HepG2 (cell line): ENCODE data around the gene NHERF2. TPM values are rescaled to one million over a fixed set of nuclear protein-coding genes. Genes with fewer than 3 reads are reported as not detected.

Experiments used
- CENPBD1 ChIP-seq: sonication (generic); formaldehyde crosslinking; IDR thresholded peaks from 2 replicates; pipeline ENCODE4 v1.8.0; 2022; ENCODE audit warnings: missing genetic modification reagents, low read depth, mild to moderate bottlenecking, borderline replicate concordance
- HNRNPUL1 ChIP-seq: fragments of 200-400 bp; formaldehyde crosslinking; IDR thresholded peaks from 2 replicates; pipeline ENCODE4 v1.6.1; 2017; ENCODE audit warnings: low read depth, mild to moderate bottlenecking, low read length, moderate library complexity
- RFXANK ChIP-seq: IDR thresholded peaks from 2 replicates; pipeline ENCODE4 v1.6.1; 2016
- ZBTB4 ChIP-seq: sonication (generic); formaldehyde crosslinking; IDR thresholded peaks from 2 replicates; pipeline ENCODE4 v1.4.0; 2020; ENCODE audit warnings: missing genetic modification reagents, mild to moderate bottlenecking, borderline replicate concordance
- ZNF101 ChIP-seq: sonication (generic); formaldehyde crosslinking; IDR thresholded peaks from 2 replicates; pipeline ENCODE4 v1.4.0; 2020; ENCODE audit warnings: mild to moderate bottlenecking, low read depth, missing genetic modification reagents, borderline replicate concordance
- ZNF275 ChIP-seq: sonication (generic); formaldehyde crosslinking; IDR thresholded peaks from 2 replicates; pipeline ENCODE4 v1.8.0; 2022; ENCODE audit warnings: missing genetic modification reagents, mild to moderate bottlenecking, inconsistent platforms, borderline replicate concordance
- ZNF362 ChIP-seq: sonication (generic); formaldehyde crosslinking; IDR thresholded peaks from 2 replicates; pipeline ENCODE4 v1.4.0; 2020; ENCODE audit warnings: missing genetic modification reagents, mild to moderate bottlenecking, borderline replicate concordance
- ZNF512B ChIP-seq: sonication (generic); formaldehyde crosslinking; IDR thresholded peaks from 2 replicates; pipeline ENCODE4 v1.5.1; 2020; ENCODE audit warnings: missing genetic modification reagents, mild to moderate bottlenecking, borderline replicate concordance
- ZNF780A ChIP-seq: sonication (generic); formaldehyde crosslinking; IDR thresholded peaks from 2 replicates; pipeline ENCODE4 v1.8.0; 2022; ENCODE audit warnings: mild to moderate bottlenecking, missing genetic modification reagents, moderate library complexity
- polyA plus RNA-seq, 8 experiments: library from polyadenylated mRNA; depleted of rRNA in 3 of 8; stranded (reverse) in 7 of 8; unstranded in 1 of 8; fragments of >200 nt; fragmentation: Illumina TruSeq in 4 of 8; extraction: Trizol in 4 of 8; gene quantifications; 2 replicates each; pipeline versions ENCODE4 v1.2.1 to v1.2.3, GENCODE V29; 2011 to 2016; ENCODE audit warnings: low read depth in 4 of 8, missing spikeins in 1 of 8, mixed read lengths in 1 of 8; ENCODE audit not compliant: insufficient read depth in 1 of 8
- total RNA-seq, 5 experiments: library from RNA; depleted of rRNA; stranded (reverse); fragments of >200 nt; fragmentation: Illumina TruSeq; extraction: Trizol; gene quantifications; 2 replicates each; pipeline ENCODE4 v1.2.3, GENCODE V29; 2016; ENCODE audit warnings: low read depth in 1 of 5
- TF ChIP-seq, protein P1 (sequence below): sonication (generic); formaldehyde crosslinking; conservative IDR thresholded peaks from 2 replicates; pipeline ENCODE4 v1.8.0; 2022; ENCODE audit warnings: mild to moderate bottlenecking, moderate library complexity, missing genetic modification reagents
- TF ChIP-seq, protein P2 (sequence below): sonication (generic); formaldehyde crosslinking; IDR thresholded peaks from 2 replicates; pipeline ENCODE4 v1.4.0; 2020; ENCODE audit warnings: mild to moderate bottlenecking, missing genetic modification reagents

NHERF2 gene
- total and polyA plus RNA-seq, 2 of the 13 experiments (the other 11 are each of a cell fraction or from before 2014, with no cell fraction given) = 23.7 to 39.3 TPM

GRCh38 chr16:2009791-2010510 lies 16.8 kb upstream of the NHERF2 start, which contains the start of gene ZNF598 (continued):
- TF ChIP-seq ZBTB4 = no peak
- TF ChIP-seq, protein P1, sequence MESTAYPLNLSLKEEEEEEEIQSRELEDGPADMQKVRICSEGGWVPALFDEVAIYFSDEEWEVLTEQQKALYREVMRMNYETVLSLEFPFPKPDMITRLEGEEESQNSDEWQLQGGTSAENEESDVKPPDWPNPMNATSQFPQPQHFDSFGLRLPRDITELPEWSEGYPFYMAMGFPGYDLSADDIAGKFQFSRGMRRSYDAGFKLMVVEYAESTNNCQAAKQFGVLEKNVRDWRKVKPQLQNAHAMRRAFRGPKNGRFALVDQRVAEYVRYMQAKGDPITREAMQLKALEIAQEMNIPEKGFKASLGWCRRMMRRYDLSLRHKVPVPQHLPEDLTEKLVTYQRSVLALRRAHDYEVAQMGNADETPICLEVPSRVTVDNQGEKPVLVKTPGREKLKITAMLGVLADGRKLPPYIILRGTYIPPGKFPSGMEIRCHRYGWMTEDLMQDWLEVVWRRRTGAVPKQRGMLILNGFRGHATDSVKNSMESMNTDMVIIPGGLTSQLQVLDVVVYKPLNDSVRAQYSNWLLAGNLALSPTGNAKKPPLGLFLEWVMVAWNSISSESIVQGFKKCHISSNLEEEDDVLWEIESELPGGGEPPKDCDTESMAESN (CRISPR knock-in tag) = peak; percentile 70
- TF ChIP-seq, protein P2, sequence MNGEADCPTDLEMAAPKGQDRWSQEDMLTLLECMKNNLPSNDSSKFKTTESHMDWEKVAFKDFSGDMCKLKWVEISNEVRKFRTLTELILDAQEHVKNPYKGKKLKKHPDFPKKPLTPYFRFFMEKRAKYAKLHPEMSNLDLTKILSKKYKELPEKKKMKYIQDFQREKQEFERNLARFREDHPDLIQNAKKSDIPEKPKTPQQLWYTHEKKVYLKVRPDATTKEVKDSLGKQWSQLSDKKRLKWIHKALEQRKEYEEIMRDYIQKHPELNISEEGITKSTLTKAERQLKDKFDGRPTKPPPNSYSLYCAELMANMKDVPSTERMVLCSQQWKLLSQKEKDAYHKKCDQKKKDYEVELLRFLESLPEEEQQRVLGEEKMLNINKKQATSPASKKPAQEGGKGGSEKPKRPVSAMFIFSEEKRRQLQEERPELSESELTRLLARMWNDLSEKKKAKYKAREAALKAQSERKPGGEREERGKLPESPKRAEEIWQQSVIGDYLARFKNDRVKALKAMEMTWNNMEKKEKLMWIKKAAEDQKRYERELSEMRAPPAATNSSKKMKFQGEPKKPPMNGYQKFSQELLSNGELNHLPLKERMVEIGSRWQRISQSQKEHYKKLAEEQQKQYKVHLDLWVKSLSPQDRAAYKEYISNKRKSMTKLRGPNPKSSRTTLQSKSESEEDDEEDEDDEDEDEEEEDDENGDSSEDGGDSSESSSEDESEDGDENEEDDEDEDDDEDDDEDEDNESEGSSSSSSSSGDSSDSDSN (CRISPR knock-in tag) = peak; percentile 52
- no peak for TF ChIP-seq ZNF362 (CRISPR knock-in tag)
- TF ChIP-seq ZNF780A (CRISPR knock-in tag) = no peak
- TF ChIP-seq RFXANK (CRISPR knock-in tag) = no peak
- TF ChIP-seq ZNF101 (CRISPR knock-in tag) = no peak
- TF ChIP-seq CENPBD1 (CRISPR knock-in tag) = no peak
- TF ChIP-seq ZNF512B (CRISPR knock-in tag) = no peak
- no peak for TF ChIP-seq HNRNPUL1
- no peak for TF ChIP-seq ZNF275
